Kasumi-1 (cell line): ENCODE results near the gene THEM4.
"Not testable (repeated sequence)": the region's sequence is repeated elsewhere in the genome, so short reads cannot be mapped to it uniquely, and the experiment has no call there.

Experiments used
- DNase-seq, 2 experiments: peaks; one replicate each; lab custom pipeline; 2025; lab: John Stamatoyannopoulos, UW

Gene THEM4

GRCh38 chr1:151934048-151934493 is 24.8 kb upstream of the THEM4 start:
- peak; percentile 68 to 83 for DNase-seq

GRCh38 chr1:151924691-151925587 is 15.6 kb upstream of the THEM4 start:
- DNase-seq, result no peak

GRCh38 chr1:151923422-151923821 is 14.1 kb upstream of the THEM4 start:
- no peak for DNase-seq

GRCh38 chr1:151920149-151920548 is 10.8 kb upstream of the THEM4 start:
- no peak for DNase-seq

- DNase-seq, result no peak
These were observed 9.7 kb upstream of the THEM4 start for GRCh38 chr1:151918819-151919610.

GRCh38 chr1:151918156-151918555 is 8.8 kb upstream of the THEM4 start:
- DNase-seq, result no peak

GRCh38 chr1:151916726-151917370 is 7.5 kb upstream of the THEM4 start:
- no peak for DNase-seq

- DNase-seq, result no peak
These were observed 5.9 kb upstream of the THEM4 start for GRCh38 chr1:151915061-151915686.

GRCh38 chr1:151914076-151914475 is 4.8 kb upstream of the THEM4 start:
- DNase-seq, result no peak

- no peak for DNase-seq
These were observed 3.7 kb upstream of the THEM4 start for GRCh38 chr1:151912973-151913372.

- DNase-seq, result no peak
These were observed 1.1 kb downstream of the THEM4 start for GRCh38 chr1:151908228-151908691.

- DNase-seq, result no peak
These were observed 1.8 kb downstream of the THEM4 start for GRCh38 chr1:151907363-151908139.

GRCh38 chr1:151906324-151906645 is 3.0 kb downstream of the THEM4 start:
- DNase-seq, result not testable (repeated sequence)

- not testable (repeated sequence) for DNase-seq
These were observed 3.6 kb downstream of the THEM4 start for GRCh38 chr1:151905443-151906323.

GRCh38 chr1:151905070-151905442 is 4.3 kb downstream of the THEM4 start:
- no peak for DNase-seq

- DNase-seq, result peak in 1 of 2 experiments; percentile 5
These were observed 6.5 kb downstream of the THEM4 start for GRCh38 chr1:151902858-151903257.

- not testable (repeated sequence) for DNase-seq
These were observed 8.5 kb downstream of the THEM4 start for GRCh38 chr1:151900804-151901203.

- DNase-seq, result no peak
These were observed 10.8 kb downstream of the THEM4 start for GRCh38 chr1:151898519-151898991.

GRCh38 chr1:151897991-151898431 is 11.3 kb downstream of the THEM4 start:
- DNase-seq, result no peak
